Measurements from ENCODE around the gene TRIM62.

TRIM62 gene

DNA sequence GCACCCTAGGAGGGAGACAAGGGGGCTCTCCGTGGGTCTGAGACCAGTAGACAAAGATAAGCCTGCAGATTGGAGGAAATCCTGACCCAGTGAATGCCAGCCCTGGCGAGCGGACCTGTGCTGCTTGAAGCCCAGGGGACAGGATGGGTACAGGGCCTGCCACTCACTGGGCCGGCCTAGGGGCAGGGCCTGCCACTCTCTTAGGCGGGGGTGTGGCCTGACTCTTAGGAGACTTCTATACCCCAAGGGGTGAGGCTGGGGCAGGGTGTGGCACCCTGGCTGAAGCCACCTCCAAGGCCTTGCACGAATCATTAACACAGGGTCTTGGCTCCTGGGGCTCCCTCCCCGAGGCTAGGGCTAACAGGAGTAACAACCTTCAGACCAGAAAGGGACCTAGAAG is 30.7 kb downstream of the TRIM62 start:
- no peak for DNase-seq (ENCODE audit: extremely low read depth, low read depth)
- TF ChIP-seq, protein P1, sequence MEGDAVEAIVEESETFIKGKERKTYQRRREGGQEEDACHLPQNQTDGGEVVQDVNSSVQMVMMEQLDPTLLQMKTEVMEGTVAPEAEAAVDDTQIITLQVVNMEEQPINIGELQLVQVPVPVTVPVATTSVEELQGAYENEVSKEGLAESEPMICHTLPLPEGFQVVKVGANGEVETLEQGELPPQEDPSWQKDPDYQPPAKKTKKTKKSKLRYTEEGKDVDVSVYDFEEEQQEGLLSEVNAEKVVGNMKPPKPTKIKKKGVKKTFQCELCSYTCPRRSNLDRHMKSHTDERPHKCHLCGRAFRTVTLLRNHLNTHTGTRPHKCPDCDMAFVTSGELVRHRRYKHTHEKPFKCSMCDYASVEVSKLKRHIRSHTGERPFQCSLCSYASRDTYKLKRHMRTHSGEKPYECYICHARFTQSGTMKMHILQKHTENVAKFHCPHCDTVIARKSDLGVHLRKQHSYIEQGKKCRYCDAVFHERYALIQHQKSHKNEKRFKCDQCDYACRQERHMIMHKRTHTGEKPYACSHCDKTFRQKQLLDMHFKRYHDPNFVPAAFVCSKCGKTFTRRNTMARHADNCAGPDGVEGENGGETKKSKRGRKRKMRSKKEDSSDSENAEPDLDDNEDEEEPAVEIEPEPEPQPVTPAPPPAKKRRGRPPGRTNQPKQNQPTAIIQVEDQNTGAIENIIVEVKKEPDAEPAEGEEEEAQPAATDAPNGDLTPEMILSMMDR (IDR thresholded peaks at IDR 0.05; ENCODE audit: low read depth, low read length, missing control alignments): no peak
- no peak overlapping the region for H3K4me3 ChIP-seq (replicated peaks; ENCODE audit: low read depth, low read length)

DNA sequence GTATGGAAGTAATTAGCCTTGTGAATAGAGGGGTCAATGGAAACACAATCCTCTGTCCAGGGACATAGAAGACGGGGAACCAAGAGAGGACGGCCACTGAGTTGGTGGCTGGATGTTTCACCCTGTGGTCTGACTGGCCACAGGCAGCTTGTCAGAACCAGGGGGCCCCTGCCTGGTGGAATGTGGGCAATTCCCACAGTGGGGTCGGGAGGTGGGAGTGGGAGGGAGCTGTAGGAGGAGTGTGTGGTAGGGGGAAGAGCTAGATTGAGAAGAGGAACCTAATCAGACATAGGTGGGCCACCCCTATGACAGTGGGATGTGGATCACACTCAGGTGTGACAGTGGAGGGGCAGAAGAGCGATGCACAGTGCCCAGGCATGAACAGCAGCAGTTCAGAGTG is 31.3 kb downstream of the TRIM62 start:
- DNase-seq (ENCODE audit: extremely low read depth, low read depth): no peak
- H3K4me3 ChIP-seq (replicated peaks; ENCODE audit: low read depth, low read length): no peak overlapping the region
- TF ChIP-seq, protein P1 (IDR thresholded peaks at IDR 0.05; ENCODE audit: low read depth, low read length, missing control alignments): no peak

DNA sequence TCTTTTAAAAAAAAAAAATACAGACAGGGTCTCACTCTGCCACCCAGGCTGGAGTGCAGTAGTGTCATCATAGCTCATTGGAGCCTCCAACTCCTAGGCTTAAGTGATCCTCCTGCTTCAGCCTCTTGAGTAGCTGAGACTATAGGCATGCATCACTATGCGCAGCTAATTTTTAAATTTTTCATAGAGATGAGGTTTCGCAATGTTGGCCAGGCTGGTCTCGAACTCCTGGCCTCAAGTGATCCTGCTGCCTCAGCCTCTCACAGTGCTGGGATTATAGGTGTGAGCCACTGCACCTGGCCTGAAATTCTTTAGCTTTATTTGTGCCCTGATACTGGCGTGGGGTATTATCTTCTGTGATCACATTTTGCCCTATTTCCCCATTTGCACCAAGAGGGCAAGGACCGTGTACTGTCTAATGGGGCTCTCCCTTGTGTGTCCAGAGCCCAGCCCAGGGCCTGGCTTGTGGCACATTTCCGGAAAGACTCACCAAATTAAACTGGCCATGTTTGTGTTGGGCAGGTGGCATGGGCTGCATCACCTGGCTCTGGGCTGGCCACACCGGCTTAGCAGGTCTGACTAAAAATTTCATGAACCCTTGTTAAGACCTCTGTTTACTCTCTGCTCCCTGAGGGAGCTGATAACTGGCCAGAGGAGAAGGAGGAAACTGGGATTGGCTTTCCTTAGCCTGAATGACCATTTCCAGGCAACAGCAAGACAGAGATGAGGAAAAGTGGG is 32.2 kb downstream of the TRIM62 start:
- TF ChIP-seq, protein P1 (IDR thresholded peaks at IDR 0.05; ENCODE audit: low read depth, low read length, missing control alignments): no peak
- H3K4me3 ChIP-seq (replicated peaks; ENCODE audit: low read depth, low read length): no peak overlapping the region
- no peak for DNase-seq (ENCODE audit: extremely low read depth, low read depth)

DNA sequence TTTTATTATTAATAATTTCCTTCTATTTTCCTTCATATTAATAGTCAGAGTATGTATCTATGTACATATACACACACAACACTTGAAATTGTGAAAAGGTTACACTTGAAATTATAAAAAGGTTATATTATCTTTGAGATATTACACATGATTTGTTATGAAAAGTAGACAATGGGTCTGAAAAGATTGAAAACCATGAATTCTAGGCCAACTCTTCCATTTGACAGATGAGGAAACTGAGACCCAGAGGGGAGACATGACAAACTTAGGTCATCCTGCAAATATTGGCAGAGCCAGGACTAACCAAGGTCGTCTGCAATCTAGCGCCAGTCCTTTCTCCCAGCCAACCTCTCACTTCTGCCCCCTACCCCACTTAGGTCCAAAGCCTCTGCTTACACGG is 33.2 kb downstream of the TRIM62 start:
- H3K4me3 ChIP-seq (replicated peaks; ENCODE audit: low read depth, low read length): no peak overlapping the region
- DNase-seq (ENCODE audit: extremely low read depth, low read depth): no peak
- TF ChIP-seq, protein P1 (IDR thresholded peaks at IDR 0.05; ENCODE audit: low read depth, low read length, missing control alignments): no peak

DNA sequence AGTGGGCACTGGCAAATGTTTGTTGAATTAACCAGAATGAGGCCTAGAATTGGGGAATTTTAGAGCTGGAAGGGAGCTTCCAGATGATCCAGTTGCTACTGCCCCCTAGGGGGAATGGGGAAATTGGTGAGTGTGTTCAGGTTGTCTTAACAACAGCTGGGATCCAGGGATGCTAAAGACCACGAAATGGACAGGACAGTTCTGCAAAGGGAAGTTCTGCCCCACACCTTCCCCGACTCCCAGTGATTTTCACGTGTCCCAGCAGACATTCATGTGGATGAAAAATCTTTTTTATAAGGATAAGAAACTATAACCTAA is 33.9 kb downstream of the TRIM62 start:
- TF ChIP-seq, protein P1 (IDR thresholded peaks at IDR 0.05; ENCODE audit: low read depth, low read length, missing control alignments): peak; percentile 64
- no peak overlapping the region for H3K4me3 ChIP-seq (replicated peaks; ENCODE audit: low read depth, low read length)
- no peak for DNase-seq (ENCODE audit: extremely low read depth, low read depth)

DNA sequence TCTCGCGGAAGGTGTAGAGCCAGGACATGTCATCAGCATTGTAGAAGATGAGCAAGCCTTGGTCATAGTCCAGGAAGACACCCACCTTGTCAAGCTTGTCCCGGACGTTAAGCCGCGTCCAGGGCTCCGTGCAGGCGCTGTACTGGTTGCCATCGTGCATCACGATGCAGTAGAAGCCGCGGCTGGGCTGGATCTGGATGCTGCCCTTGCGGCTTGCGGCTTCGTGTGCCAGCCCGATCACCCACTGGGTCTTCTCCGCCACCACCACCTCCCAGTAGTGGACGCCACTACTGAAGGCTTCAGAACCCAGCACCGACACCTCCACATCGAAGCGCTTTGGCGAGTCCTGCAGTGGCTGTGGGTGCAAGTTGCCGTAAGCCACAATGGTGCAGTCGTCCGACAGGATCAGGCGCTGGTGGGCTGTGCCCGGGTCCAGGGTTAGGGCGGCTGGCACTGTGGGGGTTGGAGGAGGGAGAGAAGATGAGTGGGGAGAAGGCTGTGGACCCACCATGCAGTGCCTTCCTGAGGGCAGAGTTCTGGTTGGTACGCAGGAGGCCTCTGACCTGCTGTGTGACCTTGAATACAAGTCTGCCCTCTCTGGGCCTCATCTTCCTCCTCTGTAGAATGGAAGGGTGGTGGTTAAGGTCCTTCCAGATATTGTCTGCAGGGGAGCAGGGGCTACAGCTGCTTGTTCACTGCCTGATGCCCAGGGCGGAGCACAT is 34.4 kb downstream of the TRIM62 start:
- TF ChIP-seq, protein P1 (IDR thresholded peaks at IDR 0.05; ENCODE audit: low read depth, low read length, missing control alignments): no peak
- no peak for DNase-seq (ENCODE audit: extremely low read depth, low read depth)
- no peak overlapping the region for H3K4me3 ChIP-seq (replicated peaks; ENCODE audit: low read depth, low read length)

All from HFF-Myc (cell line).